HL-60 (cell line): ENCODE data around the gene OTOS.

ENCODE experiments used
- DNase-seq, 2 experiments: peaks; one replicate each; pipeline ENCODE4 v3.0.0-alpha.2; 2010 to 2020; ENCODE audit warnings: low read depth in 1 of 2, low spot score in 1 of 2
- H3K27ac ChIP-seq: fragments of 250-450 bp; sonication (Bioruptor Pico); replicated peaks from 2 replicates; pipeline ENCODE4 v1.5.1; 2020; ENCODE audit warnings: mild to moderate bottlenecking, moderate library complexity
- H3K27me3 ChIP-seq: fragments of 250-450 bp; sonication (Bioruptor Pico); 2 replicates; pipeline ENCODE4 v1.5.1; 2021; ENCODE audit warnings: mild to moderate bottlenecking, moderate library complexity; ENCODE audit not compliant: insufficient read depth, poor library complexity, severe bottlenecking
- H3K4me3 ChIP-seq: replicated peaks from 2 replicates; pipeline ENCODE4 v1.5.1; 2011; ENCODE audit warnings: mild to moderate bottlenecking, control low read depth, low read length; ENCODE audit not compliant: insufficient read depth
- GABPA ChIP-seq: IDR thresholded peaks from 2 replicates; pipeline ENCODE4 v1.6.1; 2012; ENCODE audit warnings: low read depth
- POLR2AphosphoS5 ChIP-seq: IDR thresholded peaks from 2 replicates; pipeline ENCODE4 v1.6.1; 2012; ENCODE audit warnings: low read depth
- REST ChIP-seq: IDR thresholded peaks from 2 replicates; pipeline ENCODE4 v1.6.1; 2012; ENCODE audit warnings: low read depth; ENCODE audit not compliant: insufficient replicate concordance
- SPI1 ChIP-seq: IDR thresholded peaks from 2 replicates; pipeline ENCODE4 v1.6.1; 2012; ENCODE audit warnings: low read depth, mild to moderate bottlenecking, borderline replicate concordance
- TF ChIP-seq, protein P1 (sequence below): IDR thresholded peaks from one replicate; pipeline ENCODE4 v1.5.1; 2011; ENCODE audit warnings: low read length, control low read depth, inconsistent platforms; ENCODE audit not compliant: insufficient read depth

Gene OTOS

GRCh38 chr2:240106765-240107476, 33.5 kb downstream of the OTOS start:
- no peak for DNase-seq
- TF ChIP-seq GABPA (no peak), SPI1 (no peak), POLR2AphosphoS5 (no peak), REST (no peak)
- TF ChIP-seq, protein P1, sequence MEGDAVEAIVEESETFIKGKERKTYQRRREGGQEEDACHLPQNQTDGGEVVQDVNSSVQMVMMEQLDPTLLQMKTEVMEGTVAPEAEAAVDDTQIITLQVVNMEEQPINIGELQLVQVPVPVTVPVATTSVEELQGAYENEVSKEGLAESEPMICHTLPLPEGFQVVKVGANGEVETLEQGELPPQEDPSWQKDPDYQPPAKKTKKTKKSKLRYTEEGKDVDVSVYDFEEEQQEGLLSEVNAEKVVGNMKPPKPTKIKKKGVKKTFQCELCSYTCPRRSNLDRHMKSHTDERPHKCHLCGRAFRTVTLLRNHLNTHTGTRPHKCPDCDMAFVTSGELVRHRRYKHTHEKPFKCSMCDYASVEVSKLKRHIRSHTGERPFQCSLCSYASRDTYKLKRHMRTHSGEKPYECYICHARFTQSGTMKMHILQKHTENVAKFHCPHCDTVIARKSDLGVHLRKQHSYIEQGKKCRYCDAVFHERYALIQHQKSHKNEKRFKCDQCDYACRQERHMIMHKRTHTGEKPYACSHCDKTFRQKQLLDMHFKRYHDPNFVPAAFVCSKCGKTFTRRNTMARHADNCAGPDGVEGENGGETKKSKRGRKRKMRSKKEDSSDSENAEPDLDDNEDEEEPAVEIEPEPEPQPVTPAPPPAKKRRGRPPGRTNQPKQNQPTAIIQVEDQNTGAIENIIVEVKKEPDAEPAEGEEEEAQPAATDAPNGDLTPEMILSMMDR, result no peak
- H3K27ac ChIP-seq, result no peak overlapping the region
- no peaks in the 10 kb centered on the region for H3K27me3 ChIP-seq
- no peak overlapping the region for H3K4me3 ChIP-seq

GRCh38 chr2:240105982-240106381, 34.5 kb downstream of the OTOS start:
- Histone ChIP-seq H3K27me3 (peaks cover 1% of the 10 kb centered on the region), H3K27ac (no peak overlapping the region), H3K4me3 (no peak overlapping the region)
- TF ChIP-seq SPI1 (no peak), GABPA (no peak), POLR2AphosphoS5 (no peak), REST (no peak)
- TF ChIP-seq, protein P1, result no peak
- DNase-seq, result no peak

DNA sequence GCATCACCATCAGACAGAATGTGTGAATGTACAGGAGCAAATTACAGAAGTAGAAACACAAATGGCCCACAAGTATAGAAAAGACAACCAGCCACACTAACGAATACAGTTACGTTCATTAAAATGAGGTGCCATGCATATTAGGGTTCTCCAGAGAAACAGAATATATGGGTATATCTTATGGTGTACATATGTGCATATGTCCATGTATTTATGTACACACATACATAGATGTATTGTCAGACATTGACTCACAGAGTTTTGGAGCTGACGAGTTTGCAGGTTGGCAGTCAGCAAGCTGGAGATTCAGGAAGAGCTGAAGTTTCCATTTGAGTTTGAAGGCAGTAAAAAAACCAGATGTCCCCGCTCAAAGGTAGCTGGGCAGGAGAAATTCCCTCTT, 37.3 kb downstream of the OTOS start:
- no peak for DNase-seq
- Histone ChIP-seq H3K4me3 (no peak overlapping the region), H3K27me3 (peaks cover 16% of the 10 kb centered on the region), H3K27ac (no peak overlapping the region)
- TF ChIP-seq, protein P1, result no peak
- no peak for TF ChIP-seq GABPA

DNA sequence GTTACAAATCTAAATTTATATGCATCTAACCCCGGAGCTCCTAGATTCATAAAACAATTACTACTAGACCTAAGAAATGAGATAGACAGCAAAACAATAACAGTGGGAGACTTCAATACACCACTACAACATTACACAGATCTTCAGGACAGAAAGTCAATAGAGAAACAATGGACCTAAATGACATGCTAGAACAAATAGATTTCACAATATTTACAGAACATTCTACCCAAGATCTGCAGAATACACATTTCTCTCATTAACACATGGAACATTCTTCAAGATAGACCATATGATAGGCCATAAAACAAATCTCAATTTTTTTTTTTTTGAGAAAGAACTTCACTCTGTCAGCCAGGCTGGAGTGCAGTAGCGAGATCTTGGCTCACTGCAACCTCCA, 42.1 kb downstream of the OTOS start:
- Histone ChIP-seq H3K4me3 (no peak overlapping the region), H3K27me3 (peaks cover 39% of the 10 kb centered on the region), H3K27ac (no peak overlapping the region)
- TF ChIP-seq GABPA, result no peak
- TF ChIP-seq SPI1, result no peak
- TF ChIP-seq, protein P1, result no peak
- no peak for TF ChIP-seq POLR2AphosphoS5
- no peak for TF ChIP-seq REST
- DNase-seq, result no peak
